ENCODE results near the gene RIN3. TPM values are rescaled to one million over a fixed set of nuclear protein-coding genes. Genes with fewer than 3 reads are reported as not detected.

Gene RIN3
- total and polyA plus RNA-seq, 10 of the 15 experiments (the other 5 are each of a cell fraction or from before 2014, with no cell fraction given): 0.91 to 23.3 (median 6.3) TPM

- in situ Hi-C loops (cut with MboI): no loop called here
- CTCF ChIA-PET: no interaction called here
- ATAC-seq (no peak), FAIRE-seq (no peak), DNase-seq (ENCODE audit: low read depth, low spot score) (no peak)
- Histone ChIP-seq H3K4me2 (ENCODE audit: control insufficient read depth, insufficient read depth) (no peak overlapping the region), H4K20me1 (ENCODE audit: control insufficient read depth, insufficient read depth) (no peaks in the 10 kb centered on the region), H3K79me2 (ENCODE audit: control insufficient read depth, insufficient read depth, low read length) (no peaks in the 10 kb centered on the region), H2AFZ (ENCODE audit: control insufficient read depth, low read depth, low read length) (no peak overlapping the region), H3K27ac (ENCODE audit: control insufficient read depth, insufficient read depth) (no peak overlapping the region), H3K36me3 (ENCODE audit: control insufficient read depth in 2 of 2, insufficient read depth in 2 of 2, low read length in 1 of 2) (no peaks in the 10 kb centered on the region), H3K9ac (ENCODE audit: control insufficient read depth, insufficient read depth, low read length) (no peak overlapping the region), H3K27me3 (replicated peaks in 1 of 2; ENCODE audit: control insufficient read depth in 2 of 2, insufficient read depth in 2 of 2, low read length in 1 of 2) (no peaks in the 10 kb centered on the region), H3K4me1 (ENCODE audit: control insufficient read depth, insufficient read depth, low read length) (peaks cover 14% of the 10 kb centered on the region), H3K4me3 (no peak overlapping the region), H3K9me3 (replicated peaks; ENCODE audit: control insufficient read depth, insufficient read depth, low read length) (no peaks in the 10 kb centered on the region)
- POLR2A ChIA-PET: interaction anchor here (0.6 to 1.4 kb wide), 2 partner anchors 9 to 36 kb away, joined by 3 read pairs; no protein-coding TSS in a partner anchor
- BruUV-seq (replicated peaks): no TSS peak
- intact Hi-C loops (cut with micrococcal nuclease; ENCODE audit: unreplicated experiment): no loop called here
- RAD21 ChIA-PET (ENCODE audit: unreplicated experiment): no interaction called here
- no peak for TF ChIP-seq MEF2A (IDR thresholded peaks at IDR 0.05; ENCODE audit: insufficient read depth, low read depth, low read length)
- TF ChIP-seq RFX5 (IDR thresholded peaks at IDR 0.05; ENCODE audit: low read depth, low read length): no peak
- no peak for TF ChIP-seq CHD1 (IDR thresholded peaks at IDR 0.05; ENCODE audit: low read depth, low read length)
- no peak for TF ChIP-seq SUPT20H (IDR thresholded peaks at IDR 0.05; ENCODE audit: borderline replicate concordance, control insufficient read depth, low read depth, low read length)
- TF ChIP-seq ZBTB11 (CRISPR knock-in tag; IDR thresholded peaks at IDR 0.05): no peak
- TF ChIP-seq WRNIP1 (IDR thresholded peaks at IDR 0.05; ENCODE audit: borderline replicate concordance, low read depth, low read length): no peak
- TF ChIP-seq, protein P1, sequence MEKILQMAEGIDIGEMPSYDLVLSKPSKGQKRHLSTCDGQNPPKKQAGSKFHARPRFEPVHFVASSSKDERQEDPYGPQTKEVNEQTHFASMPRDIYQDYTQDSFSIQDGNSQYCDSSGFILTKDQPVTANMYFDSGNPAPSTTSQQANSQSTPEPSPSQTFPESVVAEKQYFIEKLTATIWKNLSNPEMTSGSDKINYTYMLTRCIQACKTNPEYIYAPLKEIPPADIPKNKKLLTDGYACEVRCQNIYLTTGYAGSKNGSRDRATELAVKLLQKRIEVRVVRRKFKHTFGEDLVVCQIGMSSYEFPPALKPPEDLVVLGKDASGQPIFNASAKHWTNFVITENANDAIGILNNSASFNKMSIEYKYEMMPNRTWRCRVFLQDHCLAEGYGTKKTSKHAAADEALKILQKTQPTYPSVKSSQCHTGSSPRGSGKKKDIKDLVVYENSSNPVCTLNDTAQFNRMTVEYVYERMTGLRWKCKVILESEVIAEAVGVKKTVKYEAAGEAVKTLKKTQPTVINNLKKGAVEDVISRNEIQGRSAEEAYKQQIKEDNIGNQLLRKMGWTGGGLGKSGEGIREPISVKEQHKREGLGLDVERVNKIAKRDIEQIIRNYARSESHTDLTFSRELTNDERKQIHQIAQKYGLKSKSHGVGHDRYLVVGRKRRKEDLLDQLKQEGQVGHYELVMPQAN (conservative IDR thresholded peaks at IDR 0.05): no peak
- no peak for TF ChIP-seq DPF2 (IDR thresholded peaks at IDR 0.05)
- no peak for TF ChIP-seq NR2F1 (conservative IDR thresholded peaks at IDR 0.05)
- TF ChIP-seq HDGF (IDR thresholded peaks at IDR 0.05): no peak
- TF ChIP-seq CBX5 (IDR thresholded peaks at IDR 0.05; ENCODE audit: low read depth): no peak
- TF ChIP-seq, protein P2, sequence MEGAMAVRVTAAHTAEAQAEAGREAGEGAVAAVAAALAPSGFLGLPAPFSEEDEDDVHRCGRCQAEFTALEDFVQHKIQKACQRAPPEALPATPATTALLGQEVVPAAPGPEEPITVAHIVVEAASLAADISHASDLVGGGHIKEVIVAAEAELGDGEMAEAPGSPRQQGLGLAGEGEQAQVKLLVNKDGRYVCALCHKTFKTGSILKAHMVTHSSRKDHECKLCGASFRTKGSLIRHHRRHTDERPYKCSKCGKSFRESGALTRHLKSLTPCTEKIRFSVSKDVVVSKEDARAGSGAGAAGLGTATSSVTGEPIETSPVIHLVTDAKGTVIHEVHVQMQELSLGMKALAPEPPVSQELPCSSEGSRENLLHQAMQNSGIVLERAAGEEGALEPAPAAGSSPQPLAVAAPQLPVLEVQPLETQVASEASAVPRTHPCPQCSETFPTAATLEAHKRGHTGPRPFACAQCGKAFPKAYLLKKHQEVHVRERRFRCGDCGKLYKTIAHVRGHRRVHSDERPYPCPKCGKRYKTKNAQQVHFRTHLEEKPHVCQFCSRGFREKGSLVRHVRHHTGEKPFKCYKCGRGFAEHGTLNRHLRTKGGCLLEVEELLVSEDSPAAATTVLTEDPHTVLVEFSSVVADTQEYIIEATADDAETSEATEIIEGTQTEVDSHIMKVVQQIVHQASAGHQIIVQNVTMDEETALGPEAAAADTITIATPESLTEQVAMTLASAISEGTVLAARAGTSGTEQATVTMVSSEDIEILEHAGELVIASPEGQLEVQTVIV (IDR thresholded peaks at IDR 0.05; ENCODE audit: borderline replicate concordance, partially characterized antibody): no peak
- TF ChIP-seq HCFC1 (IDR thresholded peaks at IDR 0.05; ENCODE audit: low read length): no peak
- no peak for TF ChIP-seq ZNF274 (IDR thresholded peaks at IDR 0.05; ENCODE audit: insufficient read depth, insufficient read length)
- TF ChIP-seq SMAD5 (IDR thresholded peaks at IDR 0.05; ENCODE audit: low read depth): no peak
- no peak for TF ChIP-seq MYC (IDR thresholded peaks at IDR 0.05; ENCODE audit: insufficient read depth, insufficient read length, insufficient replicate concordance, low read length, severe bottlenecking)
- 72% methylated on average over 4 of the region's 4 CpGs for WGBS (ENCODE audit: insufficient coverage, insufficient replicate concordance, low lambda C conversion rate, missing lambda C conversion rate)
- SMC1A ChIA-PET (ENCODE audit: uncharacterized antibody, unreplicated experiment): interaction anchor here (0.6 to 1.6 kb wide), 4 partner anchors 9 to 46 kb away, joined by 3 to 5 read pairs (median 3); no protein-coding TSS in a partner anchor
These were observed 9.7 kb upstream of the RIN3 start for GRCh38 chr14:92503756-92504491.
